Cerebellar nuclear complex (tissue), 1 donor: Measurements from ENCODE around the gene ADORA1.

Source experiments
- DNase-seq, 2 experiments: peaks; one replicate each; lab custom pipeline; 2025; lab: John Stamatoyannopoulos, UW

The ADORA1 gene

GRCh38 chr1:203127666-203128430 lies at the start of gene ADORA1:
ADORA1 (plus strand) TSS chr1:203127726; CDS start chr1:203128842, 1,116 bp downstream.
- DNase-seq: peak; percentile 50 to 51

- no peak for DNase-seq
These were observed 49.6 kb upstream of the ADORA1 start for GRCh38 chr1:203077956-203078355.

GRCh38 chr1:203078478-203078877 lies 49.0 kb upstream of the ADORA1 start:
- DNase-seq: no peak

- DNase-seq: no peak
These were observed 47.1 kb upstream of the ADORA1 start for GRCh38 chr1:203080456-203080855.

- DNase-seq: no peak
These were observed 45.9 kb upstream of the ADORA1 start for GRCh38 chr1:203081465-203082230.

GRCh38 chr1:203082231-203082505 lies 45.4 kb upstream of the ADORA1 start:
- DNase-seq: no peak

GRCh38 chr1:203082571-203083462 lies 44.7 kb upstream of the ADORA1 start:
- DNase-seq: no peak

GRCh38 chr1:203083463-203083921 lies 44.0 kb upstream of the ADORA1 start:
- no peak for DNase-seq

- DNase-seq: no peak
These were observed 42.7 kb upstream of the ADORA1 start for GRCh38 chr1:203084588-203085527.

- DNase-seq: no peak
These were observed 41.8 kb upstream of the ADORA1 start, which contains the start of gene MYOG for GRCh38 chr1:203085528-203086406. MYOG (minus strand) TSS chr1:203086012; CDS start chr1:203085961, 51 bp downstream.

- DNase-seq: no peak
These were observed 40.3 kb upstream of the ADORA1 start for GRCh38 chr1:203086992-203087763.

GRCh38 chr1:203088441-203088840 lies 39.1 kb upstream of the ADORA1 start:
- no peak for DNase-seq

- DNase-seq: no peak
These were observed 38.4 kb upstream of the ADORA1 start for GRCh38 chr1:203089001-203089650.

GRCh38 chr1:203089651-203090045 lies 37.9 kb upstream of the ADORA1 start:
- DNase-seq: no peak

GRCh38 chr1:203090421-203091198 lies 36.9 kb upstream of the ADORA1 start:
- DNase-seq: no peak

GRCh38 chr1:203091199-203091477 lies 36.4 kb upstream of the ADORA1 start:
- DNase-seq: no peak

- no peak for DNase-seq
These were observed 35.7 kb upstream of the ADORA1 start for GRCh38 chr1:203091761-203092330.
